ENCODE results near the gene KLHDC4. TPM values are rescaled to one million over a fixed set of nuclear protein-coding genes. Genes with fewer than 3 reads are reported as not detected.
"Not testable (repeated sequence)": the region's sequence is repeated elsewhere in the genome, so short reads cannot be mapped to it uniquely, and the experiment has no call there.

KLHDC4 gene
- total RNA-seq, 1 experiment from 2014 or later, result 25.9 TPM

- H3K27ac ChIP-seq, result no peak overlapping the region
- no peaks in the 10 kb centered on the region for H3K36me3 ChIP-seq
- H3K9me3 ChIP-seq (replicated peaks), result no peaks in the 10 kb centered on the region
- H3K27me3 ChIP-seq, result no peaks in the 10 kb centered on the region
- no peak for DNase-seq
- no peak overlapping the region for H3K4me3 ChIP-seq
- no peaks in the 10 kb centered on the region for H3K4me1 ChIP-seq
Measured at GRCh38 chr16:87685405-87685755, 80.4 kb downstream of the KLHDC4 start.

- no peaks in the 10 kb centered on the region for H3K4me1 ChIP-seq
- no peak overlapping the region for H3K27ac ChIP-seq
- H3K9me3 ChIP-seq (replicated peaks), result no peaks in the 10 kb centered on the region
- H3K36me3 ChIP-seq, result no peaks in the 10 kb centered on the region
- H3K4me3 ChIP-seq, result no peak overlapping the region
- DNase-seq, result no peak
- H3K27me3 ChIP-seq, result no peaks in the 10 kb centered on the region
Measured at GRCh38 chr16:87684711-87685404, 80.9 kb downstream of the KLHDC4 start.

GRCh38 chr16:87684106-87684677, 81.6 kb downstream of the KLHDC4 start:
- Histone ChIP-seq H3K9me3 (replicated peaks) (no peaks in the 10 kb centered on the region), H3K4me1 (no peaks in the 10 kb centered on the region), H3K27ac (no peak overlapping the region), H3K4me3 (no peak overlapping the region), H3K27me3 (no peaks in the 10 kb centered on the region), H3K36me3 (no peaks in the 10 kb centered on the region)
- no peak for DNase-seq

- Histone ChIP-seq H3K27me3 (no peaks in the 10 kb centered on the region), H3K36me3 (no peaks in the 10 kb centered on the region), H3K27ac (no peak overlapping the region), H3K4me3 (no peak overlapping the region), H3K4me1 (no peaks in the 10 kb centered on the region), H3K9me3 (replicated peaks) (no peaks in the 10 kb centered on the region)
- no peak for DNase-seq
Measured at GRCh38 chr16:87682852-87683399, 82.9 kb downstream of the KLHDC4 start.

GRCh38 chr16:87681981-87682570, 83.7 kb downstream of the KLHDC4 start:
- Histone ChIP-seq H3K4me1 (no peaks in the 10 kb centered on the region), H3K36me3 (no peaks in the 10 kb centered on the region), H3K4me3 (no peak overlapping the region), H3K27me3 (no peaks in the 10 kb centered on the region), H3K27ac (no peak overlapping the region), H3K9me3 (replicated peaks) (no peaks in the 10 kb centered on the region)
- DNase-seq, result no peak

- H3K4me3 ChIP-seq; H3K27me3 ChIP-seq; DNase-seq; H3K9me3 ChIP-seq (replicated peaks); H3K4me1 ChIP-seq; H3K36me3 ChIP-seq; H3K27ac ChIP-seq: not testable (repeated sequence)
Measured at GRCh38 chr16:87681051-87681602, 84.7 kb downstream of the KLHDC4 start.

GRCh38 chr16:87680272-87680644, 85.5 kb downstream of the KLHDC4 start:
- Histone ChIP-seq H3K36me3 (no peaks in the 10 kb centered on the region), H3K27ac (no peak overlapping the region), H3K9me3 (replicated peaks) (no peaks in the 10 kb centered on the region), H3K4me1 (no peaks in the 10 kb centered on the region), H3K27me3 (no peaks in the 10 kb centered on the region), H3K4me3 (no peak overlapping the region)
- no peak for DNase-seq

GRCh38 chr16:87679593-87680271, 86.1 kb downstream of the KLHDC4 start:
- H3K4me1 ChIP-seq, result no peaks in the 10 kb centered on the region
- no peak overlapping the region for H3K27ac ChIP-seq
- no peaks in the 10 kb centered on the region for H3K36me3 ChIP-seq
- H3K9me3 ChIP-seq (replicated peaks), result no peaks in the 10 kb centered on the region
- no peak for DNase-seq
- no peak overlapping the region for H3K4me3 ChIP-seq
- no peaks in the 10 kb centered on the region for H3K27me3 ChIP-seq

GRCh38 chr16:87678618-87679017, 87.2 kb downstream of the KLHDC4 start:
- no peak for DNase-seq
- no peaks in the 10 kb centered on the region for H3K9me3 ChIP-seq (replicated peaks)
- no peaks in the 10 kb centered on the region for H3K4me1 ChIP-seq
- no peaks in the 10 kb centered on the region for H3K36me3 ChIP-seq
- H3K27me3 ChIP-seq, result no peaks in the 10 kb centered on the region
- H3K4me3 ChIP-seq, result no peak overlapping the region
- no peak overlapping the region for H3K27ac ChIP-seq

GRCh38 chr16:87677830-87678229, 88.0 kb downstream of the KLHDC4 start:
- H3K4me1 ChIP-seq, result no peaks in the 10 kb centered on the region
- no peak overlapping the region for H3K4me3 ChIP-seq
- H3K27me3 ChIP-seq, result no peaks in the 10 kb centered on the region
- H3K9me3 ChIP-seq (replicated peaks), result no peaks in the 10 kb centered on the region
- no peak overlapping the region for H3K27ac ChIP-seq
- DNase-seq, result no peak
- H3K36me3 ChIP-seq, result no peaks in the 10 kb centered on the region

- no peaks in the 10 kb centered on the region for H3K4me1 ChIP-seq
- H3K27ac ChIP-seq, result no peak overlapping the region
- no peaks in the 10 kb centered on the region for H3K36me3 ChIP-seq
- no peaks in the 10 kb centered on the region for H3K9me3 ChIP-seq (replicated peaks)
- no peak for DNase-seq
- H3K4me3 ChIP-seq, result no peak overlapping the region
- H3K27me3 ChIP-seq, result no peaks in the 10 kb centered on the region
Measured at GRCh38 chr16:87675111-87675719, 90.6 kb downstream of the KLHDC4 start.

- H3K27me3 ChIP-seq, result no peaks in the 10 kb centered on the region
Measured at GRCh38 chr16:87674419-87674818, 91.4 kb downstream of the KLHDC4 start.

GRCh38 chr16:87671715-87672270, 94.0 kb downstream of the KLHDC4 start:
- no peaks in the 10 kb centered on the region for H3K4me1 ChIP-seq
- 0 out of 2 replicates have a peak, but pooled peaks cover 5% of the 10 kb centered on the region for H3K27me3 ChIP-seq
- DNase-seq, result no peak
- H3K27ac ChIP-seq, result no peak overlapping the region
- H3K4me3 ChIP-seq, result no peak overlapping the region
- H3K36me3 ChIP-seq, result no peaks in the 10 kb centered on the region
- H3K9me3 ChIP-seq (replicated peaks), result no peaks in the 10 kb centered on the region

More at GRCh38 chr16:87674419-87674818, 91.4 kb downstream of the KLHDC4 start:
- Histone ChIP-seq H3K27ac (no peak overlapping the region), H3K9me3 (replicated peaks) (no peaks in the 10 kb centered on the region), H3K36me3 (no peaks in the 10 kb centered on the region), H3K4me3 (no peak overlapping the region), H3K4me1 (no peaks in the 10 kb centered on the region)
- DNase-seq, result no peak

- H3K4me3 ChIP-seq, result no peak overlapping the region
- no peaks in the 10 kb centered on the region for H3K4me1 ChIP-seq
- no peaks in the 10 kb centered on the region for H3K36me3 ChIP-seq
- no peak for DNase-seq
- no peaks in the 10 kb centered on the region for H3K9me3 ChIP-seq (replicated peaks)
- no peak overlapping the region for H3K27ac ChIP-seq
- H3K27me3 ChIP-seq, result 0 out of 2 replicates have a peak, but pooled peaks cover 7% of the 10 kb centered on the region
Measured at GRCh38 chr16:87671221-87671620, 94.6 kb downstream of the KLHDC4 start.
